Measurements from ENCODE around the gene BRME1.

- peak; percentile 67 to 69 for TF ChIP-seq POLR2AphosphoS5 (IDR thresholded peaks at IDR 0.05)
- no peak for TF ChIP-seq POLR2A (IDR thresholded peaks at IDR 0.05; ENCODE audit: low read depth)
Observed at GRCh38 chr19:13843104-13843921, 62.6 kb downstream of the BRME1 start.

All from esophagus muscularis mucosa (tissue), 2 donors.